Activated CD4-positive, CD25-positive, alpha-beta regulatory T cell (primary cell): ENCODE measurements around the gene PAF1.
A peak's percentile ranks its signal among the peaks of the same experiment; 100 is the strongest.

Experiments
- DNase-seq, 4 experiments: peaks; one replicate each; lab custom pipeline; 2025; lab: John Stamatoyannopoulos, UW

The PAF1 gene

GRCh38 chr19:39390751-39391437 is at the start of gene PAF1, which contains the start of gene MED29:
PAF1 (minus strand) TSS chr19:39391106; CDS start chr19:39390864, 242 bp downstream.
MED29 (plus strand) TSS chr19:39391378; CDS start chr19:39391423, 45 bp downstream.
- DNase-seq: peak; percentile 80 to 91 (median 88)

- no peak for DNase-seq
Measured at GRCh38 chr19:39438270-39438934, 47.5 kb upstream of the PAF1 start.

- DNase-seq: no peak
Measured at GRCh38 chr19:39436350-39436716, 45.4 kb upstream of the PAF1 start.

GRCh38 chr19:39435499-39436349 is 44.8 kb upstream of the PAF1 start, which contains the start of gene RPS16:
RPS16 (minus strand) TSS chr19:39435949; CDS start chr19:39435895, 54 bp downstream.
- DNase-seq: peak; percentile 98 to 99 (median 98)

GRCh38 chr19:39434123-39435076 is 43.5 kb upstream of the PAF1 start:
- no peak for DNase-seq

- no peak for DNase-seq
Measured at GRCh38 chr19:39433480-39434079, 42.7 kb upstream of the PAF1 start.

GRCh38 chr19:39432677-39433025 is 41.7 kb upstream of the PAF1 start:
- DNase-seq: no peak

- peak; percentile 34 to 38 (median 35) for DNase-seq
Measured at GRCh38 chr19:39430675-39431593, 40.0 kb upstream of the PAF1 start.

GRCh38 chr19:39428283-39429112 is 37.6 kb upstream of the PAF1 start:
- DNase-seq: no peak

- no peak for DNase-seq
Measured at GRCh38 chr19:39427707-39428106, 36.8 kb upstream of the PAF1 start.

GRCh38 chr19:39426170-39426569 is 35.3 kb upstream of the PAF1 start:
- no peak for DNase-seq

- DNase-seq: no peak
Measured at GRCh38 chr19:39425744-39426143, 34.8 kb upstream of the PAF1 start.

- no peak for DNase-seq
Measured at GRCh38 chr19:39424934-39425333, 34.0 kb upstream of the PAF1 start.

- no peak for DNase-seq
Measured at GRCh38 chr19:39423258-39424086, 32.6 kb upstream of the PAF1 start.

GRCh38 chr19:39422020-39422419 is 31.1 kb upstream of the PAF1 start:
- no peak for DNase-seq

- DNase-seq: no peak
Measured at GRCh38 chr19:39420769-39421168, 29.9 kb upstream of the PAF1 start.

GRCh38 chr19:39419003-39419402 is 28.1 kb upstream of the PAF1 start:
- DNase-seq: no peak
